ENCODE data around the gene EPB41L1.

- TF ChIP-seq EZH2 (IDR thresholded peaks at IDR 0.05; ENCODE audit: low read depth, unreplicated experiment) = no peak
- no peak for TF ChIP-seq REST (IDR thresholded peaks at IDR 0.05; ENCODE audit: unreplicated experiment)
- TF ChIP-seq CTCF (conservative IDR thresholded peaks at IDR 0.05; ENCODE audit: low read depth in 2 of 2) = no peak
- TF ChIP-seq EZH2phosphoT487 (IDR thresholded peaks at IDR 0.05; ENCODE audit: unreplicated experiment) = no peak
- TF ChIP-seq POLR2AphosphoS5 (IDR thresholded peaks at IDR 0.05; ENCODE audit: low read depth) = no peak
- TF ChIP-seq CREB1 (CRISPR knock-in tag; IDR thresholded peaks at IDR 0.05; ENCODE audit: low read depth) = no peak
- no peak for TF ChIP-seq STAT1 (IDR thresholded peaks at IDR 0.05; ENCODE audit: unreplicated experiment)
- TF ChIP-seq JUNB (IDR thresholded peaks at IDR 0.05; ENCODE audit: unreplicated experiment) = no peak
- TF ChIP-seq ZNF114 (CRISPR knock-in tag; IDR thresholded peaks at IDR 0.05) = no peak
- no peak for TF ChIP-seq ZNF331 (CRISPR knock-in tag; IDR thresholded peaks at IDR 0.05; ENCODE audit: low read depth)
- TF ChIP-seq NANOG (IDR thresholded peaks at IDR 0.05; ENCODE audit: borderline replicate concordance) = no peak
- TF ChIP-seq ETS1 (IDR thresholded peaks at IDR 0.05) = no peak
These were observed 64.0 kb downstream of the EPB41L1 start for GRCh38 chr20:36218380-36219064.
